ENCODE measurements around the gene FILIP1.

Gene FILIP1

DNA sequence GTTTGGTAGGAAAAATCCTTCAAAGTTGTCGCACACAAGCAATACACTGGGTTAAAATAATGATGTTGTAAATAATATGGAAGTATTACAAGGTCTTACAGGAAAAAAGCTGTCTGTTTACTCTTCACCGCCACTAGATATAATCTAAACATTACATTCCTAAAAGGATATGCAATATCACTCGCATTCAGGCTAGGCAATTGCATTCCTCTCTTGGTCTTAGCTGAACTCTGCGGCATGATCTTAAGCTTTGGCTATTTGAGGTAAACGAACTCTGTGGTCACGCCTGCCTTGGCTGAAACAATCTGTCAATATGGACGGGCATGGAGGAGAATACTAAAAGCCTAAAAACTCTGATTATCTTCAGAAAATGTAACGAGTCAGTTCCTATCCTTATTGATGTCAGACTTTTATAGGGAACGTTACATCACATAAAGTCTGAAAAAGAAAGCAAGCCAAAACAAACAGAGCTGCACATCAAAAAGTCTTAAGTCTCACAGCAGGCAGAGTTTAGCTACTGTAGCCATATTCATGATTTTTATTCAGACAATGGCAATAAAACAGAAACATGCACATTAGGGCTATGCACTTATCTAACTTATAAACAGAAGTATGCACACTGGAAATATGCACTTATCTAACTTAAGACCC lies 30.8 kb upstream of the FILIP1 start:
- H3K9ac ChIP-seq (ENCODE audit: low read depth in 1 of 2, low read length in 2 of 2), result no peak overlapping the region
- no peak overlapping the region for H3K27ac ChIP-seq (ENCODE audit: low read depth, low read length)
- peak overlapping the region in 1 of 2 donors; percentile 16 for H3K4me3 ChIP-seq (ENCODE audit: low read depth in 1 of 2, low read length in 2 of 2)
- no peaks in the 10 kb centered on the region for H3K27me3 ChIP-seq (ENCODE audit: control insufficient read depth in 1 of 2, insufficient read depth in 2 of 2, low read length in 2 of 2)
- H3K9me3 ChIP-seq (ENCODE audit: control insufficient read depth in 1 of 2, low read length in 2 of 2), result no peaks in the 10 kb centered on the region
- no peaks in the 10 kb centered on the region for H3K4me1 ChIP-seq (ENCODE audit: control insufficient read depth in 1 of 2, insufficient read depth in 2 of 2, low read length in 2 of 2)
- H3K36me3 ChIP-seq (ENCODE audit: control insufficient read depth in 1 of 2, insufficient read depth in 2 of 2, low read length in 2 of 2), result no peaks in the 10 kb centered on the region

DNA sequence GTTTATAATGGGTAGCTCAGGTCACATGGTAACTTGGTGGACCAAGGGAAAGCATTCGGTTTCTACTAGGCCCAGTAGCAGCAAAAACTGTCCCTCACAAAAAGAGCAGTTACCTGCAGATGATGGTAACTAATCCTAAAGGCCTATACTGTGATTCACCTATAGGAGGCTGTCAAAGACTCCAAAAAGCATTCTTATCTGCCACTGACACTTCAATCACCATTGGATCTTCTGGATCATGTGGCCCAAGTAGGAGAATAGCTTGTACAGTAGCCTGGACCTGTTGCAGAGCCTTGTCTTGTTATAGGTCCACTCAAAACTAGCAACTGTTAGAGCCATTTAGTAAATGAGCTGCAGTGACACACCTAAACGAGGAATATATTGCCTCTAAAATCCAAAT lies 23.2 kb upstream of the FILIP1 start:
- H3K4me1 ChIP-seq (ENCODE audit: control insufficient read depth in 1 of 2, insufficient read depth in 2 of 2, low read length in 2 of 2), result no peaks in the 10 kb centered on the region
- no peak overlapping the region for H3K4me3 ChIP-seq (ENCODE audit: low read depth in 1 of 2, low read length in 2 of 2)
- H3K36me3 ChIP-seq (ENCODE audit: control insufficient read depth in 1 of 2, insufficient read depth in 2 of 2, low read length in 2 of 2), result no peaks in the 10 kb centered on the region
- H3K27me3 ChIP-seq (ENCODE audit: control insufficient read depth in 1 of 2, insufficient read depth in 2 of 2, low read length in 2 of 2), result no peaks in the 10 kb centered on the region
- H3K27ac ChIP-seq (ENCODE audit: low read depth, low read length), result no peak overlapping the region
- H3K9me3 ChIP-seq (ENCODE audit: control insufficient read depth in 1 of 2, low read length in 2 of 2), result no peaks in the 10 kb centered on the region
- H3K9ac ChIP-seq (ENCODE audit: low read depth in 1 of 2, low read length in 2 of 2), result no peak overlapping the region

DNA sequence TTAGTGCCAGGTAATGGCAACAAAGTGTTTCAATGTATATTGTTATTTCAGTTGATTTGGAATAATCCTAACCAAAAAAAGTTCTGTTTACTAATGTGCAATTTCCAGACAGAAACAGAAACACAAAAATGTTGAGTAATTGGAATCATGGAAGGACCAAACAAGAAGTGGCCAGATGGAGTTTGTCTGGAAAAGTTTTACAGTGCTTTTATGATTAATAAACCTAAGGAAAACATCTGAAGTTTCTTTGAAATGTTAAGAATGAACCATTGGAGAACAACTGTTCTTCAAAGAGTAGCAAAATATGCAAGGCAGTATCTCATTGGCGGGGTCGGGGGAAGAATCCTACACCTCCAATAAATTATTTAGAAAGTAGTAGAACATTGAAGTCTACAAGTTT lies 19.0 kb upstream of the FILIP1 start:
- Histone ChIP-seq H3K4me1 (ENCODE audit: control insufficient read depth in 1 of 2, insufficient read depth in 2 of 2, low read length in 2 of 2) (no peaks in the 10 kb centered on the region), H3K27ac (ENCODE audit: low read depth, low read length) (no peak overlapping the region), H3K9me3 (ENCODE audit: control insufficient read depth in 1 of 2, low read length in 2 of 2) (no peaks in the 10 kb centered on the region), H3K9ac (ENCODE audit: low read depth in 1 of 2, low read length in 2 of 2) (no peak overlapping the region), H3K4me3 (ENCODE audit: low read depth in 1 of 2, low read length in 2 of 2) (no peak overlapping the region), H3K27me3 (ENCODE audit: control insufficient read depth in 1 of 2, insufficient read depth in 2 of 2, low read length in 2 of 2) (no peaks in the 10 kb centered on the region), H3K36me3 (ENCODE audit: control insufficient read depth in 1 of 2, insufficient read depth in 2 of 2, low read length in 2 of 2) (no peaks in the 10 kb centered on the region)

DNA sequence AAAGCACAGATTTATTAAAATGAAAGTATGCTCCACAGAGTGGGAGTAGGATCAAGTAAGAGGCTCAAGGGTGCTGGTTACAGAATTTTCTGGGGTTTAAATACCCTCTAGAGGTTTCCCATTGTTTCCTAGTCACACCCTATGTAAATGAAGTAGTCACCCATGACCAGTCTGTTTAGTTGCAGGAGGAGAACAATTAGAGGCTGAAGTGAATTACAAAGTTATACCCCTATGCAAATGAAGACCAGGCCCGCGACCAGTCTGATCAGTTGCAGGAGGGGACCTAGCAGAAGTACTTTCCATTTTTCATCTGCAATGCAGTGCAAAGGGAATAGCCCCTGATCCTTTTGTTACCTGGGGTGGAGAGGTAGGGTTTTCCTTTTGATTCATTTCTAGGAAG lies 11.8 kb upstream of the FILIP1 start:
- H3K4me1 ChIP-seq (ENCODE audit: control insufficient read depth in 1 of 2, insufficient read depth in 2 of 2, low read length in 2 of 2), result no peaks in the 10 kb centered on the region
- no peak overlapping the region for H3K4me3 ChIP-seq (ENCODE audit: low read depth in 1 of 2, low read length in 2 of 2)
- H3K27ac ChIP-seq (ENCODE audit: low read depth, low read length), result no peak overlapping the region
- no peaks in the 10 kb centered on the region for H3K27me3 ChIP-seq (ENCODE audit: control insufficient read depth in 1 of 2, insufficient read depth in 2 of 2, low read length in 2 of 2)
- H3K9me3 ChIP-seq (ENCODE audit: control insufficient read depth in 1 of 2, low read length in 2 of 2), result no peaks in the 10 kb centered on the region
- no peak overlapping the region for H3K9ac ChIP-seq (ENCODE audit: low read depth in 1 of 2, low read length in 2 of 2)
- H3K36me3 ChIP-seq (ENCODE audit: control insufficient read depth in 1 of 2, insufficient read depth in 2 of 2, low read length in 2 of 2), result no peaks in the 10 kb centered on the region

DNA sequence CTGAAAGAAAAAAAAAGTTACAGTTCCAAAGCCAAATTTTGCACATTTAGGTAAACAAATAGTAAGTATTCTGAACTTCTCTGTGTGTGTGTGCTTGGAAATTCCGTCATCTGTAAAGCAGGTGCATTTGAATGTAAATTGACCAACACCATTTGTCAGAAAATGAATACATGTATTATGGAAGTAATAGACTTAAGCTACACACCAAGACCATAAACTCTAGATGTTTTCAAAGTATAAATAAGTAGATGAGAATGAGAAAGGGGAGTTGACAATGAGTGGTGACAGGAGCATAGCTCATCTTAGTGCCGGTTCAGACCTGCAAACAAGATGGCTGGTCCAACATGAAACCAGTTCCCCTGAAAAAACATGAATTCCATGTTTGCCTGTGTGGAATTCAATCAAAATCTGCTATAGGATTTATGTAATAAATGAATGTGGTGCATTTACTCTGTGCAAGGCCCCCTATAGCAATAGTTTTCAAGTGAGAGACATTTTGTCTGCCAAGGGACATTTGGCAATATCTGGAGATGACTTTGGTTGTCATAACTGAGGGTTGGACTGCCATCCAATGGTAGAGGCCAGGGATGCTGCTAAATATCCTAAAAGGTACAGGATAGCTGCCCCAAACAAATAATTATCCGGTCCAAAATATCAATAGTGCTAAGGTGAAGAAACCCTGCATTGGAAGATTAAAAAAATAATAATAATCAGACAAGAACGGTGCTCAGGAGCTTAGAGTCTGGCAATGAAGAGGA lies 11.0 kb upstream of the FILIP1 start:
- no peaks in the 10 kb centered on the region for H3K9me3 ChIP-seq (ENCODE audit: control insufficient read depth in 1 of 2, low read length in 2 of 2)
- no peaks in the 10 kb centered on the region for H3K27me3 ChIP-seq (ENCODE audit: control insufficient read depth in 1 of 2, insufficient read depth in 2 of 2, low read length in 2 of 2)
- no peaks in the 10 kb centered on the region for H3K4me1 ChIP-seq (ENCODE audit: control insufficient read depth in 1 of 2, insufficient read depth in 2 of 2, low read length in 2 of 2)
- no peak overlapping the region for H3K4me3 ChIP-seq (ENCODE audit: low read depth in 1 of 2, low read length in 2 of 2)
- no peaks in the 10 kb centered on the region for H3K36me3 ChIP-seq (ENCODE audit: control insufficient read depth in 1 of 2, insufficient read depth in 2 of 2, low read length in 2 of 2)
- no peak overlapping the region for H3K9ac ChIP-seq (ENCODE audit: low read depth in 1 of 2, low read length in 2 of 2)
- H3K27ac ChIP-seq (ENCODE audit: low read depth, low read length), result no peak overlapping the region

DNA sequence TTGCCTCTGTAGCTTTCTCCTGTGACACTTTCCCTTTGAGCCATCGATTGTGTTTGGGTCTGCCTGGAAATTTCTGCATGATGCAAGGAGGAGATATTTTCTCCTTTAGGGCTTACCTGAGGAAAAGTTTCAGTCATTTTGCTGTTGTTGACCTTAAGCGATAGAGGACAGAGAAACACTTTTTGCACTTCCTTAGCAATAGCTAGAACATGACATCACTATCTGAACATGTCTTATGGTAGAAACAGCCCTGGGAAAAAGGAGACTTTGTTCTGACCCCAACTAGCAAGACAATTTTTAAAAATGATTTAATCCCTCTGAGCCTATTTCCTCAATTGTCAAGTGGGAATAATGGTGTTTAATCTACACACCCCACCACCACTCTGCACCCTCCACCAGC lies 9.7 kb upstream of the FILIP1 start:
- Histone ChIP-seq H3K27me3 (ENCODE audit: control insufficient read depth in 1 of 2, insufficient read depth in 2 of 2, low read length in 2 of 2) (no peaks in the 10 kb centered on the region), H3K9ac (ENCODE audit: low read depth in 1 of 2, low read length in 2 of 2) (no peak overlapping the region), H3K4me1 (ENCODE audit: control insufficient read depth in 1 of 2, insufficient read depth in 2 of 2, low read length in 2 of 2) (no peaks in the 10 kb centered on the region), H3K36me3 (ENCODE audit: control insufficient read depth in 1 of 2, insufficient read depth in 2 of 2, low read length in 2 of 2) (no peaks in the 10 kb centered on the region), H3K9me3 (ENCODE audit: control insufficient read depth in 1 of 2, low read length in 2 of 2) (no peaks in the 10 kb centered on the region), H3K27ac (ENCODE audit: low read depth, low read length) (no peak overlapping the region), H3K4me3 (ENCODE audit: low read depth in 1 of 2, low read length in 2 of 2) (no peak overlapping the region)

DNA sequence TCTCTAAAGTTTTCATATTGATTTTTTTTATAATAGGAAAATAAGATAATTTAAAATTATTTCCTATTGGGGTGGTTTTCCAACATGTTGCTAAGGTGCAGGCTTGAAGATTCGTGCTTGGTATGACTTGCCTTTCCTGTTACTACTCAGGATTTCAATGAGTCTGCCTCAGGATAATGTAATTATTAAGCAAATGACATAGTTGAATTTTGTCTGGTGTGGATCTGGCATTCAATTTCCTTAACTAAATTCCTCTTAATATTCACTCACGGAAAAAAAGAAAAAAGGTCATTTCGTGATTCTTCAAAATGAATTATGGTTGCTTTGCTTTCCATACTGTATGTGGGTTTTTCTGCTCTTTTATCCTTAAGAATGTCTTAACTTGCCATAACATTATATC lies 9.3 kb upstream of the FILIP1 start:
- Histone ChIP-seq H3K27ac (ENCODE audit: low read depth, low read length) (no peak overlapping the region), H3K9me3 (ENCODE audit: control insufficient read depth in 1 of 2, low read length in 2 of 2) (no peaks in the 10 kb centered on the region), H3K27me3 (ENCODE audit: control insufficient read depth in 1 of 2, insufficient read depth in 2 of 2, low read length in 2 of 2) (no peaks in the 10 kb centered on the region), H3K4me3 (ENCODE audit: low read depth in 1 of 2, low read length in 2 of 2) (no peak overlapping the region), H3K36me3 (ENCODE audit: control insufficient read depth in 1 of 2, insufficient read depth in 2 of 2, low read length in 2 of 2) (no peaks in the 10 kb centered on the region), H3K4me1 (ENCODE audit: control insufficient read depth in 1 of 2, insufficient read depth in 2 of 2, low read length in 2 of 2) (no peaks in the 10 kb centered on the region), H3K9ac (ENCODE audit: low read depth in 1 of 2, low read length in 2 of 2) (no peak overlapping the region)

DNA sequence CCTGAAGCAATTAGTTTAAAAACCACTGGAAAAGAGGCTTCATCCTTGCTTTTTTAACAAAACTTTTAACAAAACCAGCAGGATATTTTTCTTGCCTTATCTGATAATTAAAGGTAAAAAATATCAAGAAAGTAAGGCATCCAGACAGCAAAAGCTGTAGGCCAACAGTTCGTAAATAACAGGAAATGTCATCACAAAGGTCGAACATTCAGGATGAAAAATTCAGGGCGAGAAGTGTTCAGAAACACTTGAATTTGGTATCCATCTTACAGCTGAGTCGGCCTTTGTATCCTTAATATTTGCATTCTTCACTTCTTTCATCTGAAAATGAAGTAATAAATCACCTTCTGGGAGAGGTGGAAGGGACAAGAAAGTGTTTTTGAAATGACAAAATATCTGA lies 8.2 kb upstream of the FILIP1 start:
- Histone ChIP-seq H3K9me3 (ENCODE audit: control insufficient read depth in 1 of 2, low read length in 2 of 2) (no peaks in the 10 kb centered on the region), H3K36me3 (ENCODE audit: control insufficient read depth in 1 of 2, insufficient read depth in 2 of 2, low read length in 2 of 2) (no peaks in the 10 kb centered on the region), H3K4me1 (ENCODE audit: control insufficient read depth in 1 of 2, insufficient read depth in 2 of 2, low read length in 2 of 2) (no peaks in the 10 kb centered on the region), H3K27me3 (ENCODE audit: control insufficient read depth in 1 of 2, insufficient read depth in 2 of 2, low read length in 2 of 2) (no peaks in the 10 kb centered on the region), H3K4me3 (ENCODE audit: low read depth in 1 of 2, low read length in 2 of 2) (no peak overlapping the region), H3K9ac (ENCODE audit: low read depth in 1 of 2, low read length in 2 of 2) (no peak overlapping the region), H3K27ac (ENCODE audit: low read depth, low read length) (no peak overlapping the region)

DNA sequence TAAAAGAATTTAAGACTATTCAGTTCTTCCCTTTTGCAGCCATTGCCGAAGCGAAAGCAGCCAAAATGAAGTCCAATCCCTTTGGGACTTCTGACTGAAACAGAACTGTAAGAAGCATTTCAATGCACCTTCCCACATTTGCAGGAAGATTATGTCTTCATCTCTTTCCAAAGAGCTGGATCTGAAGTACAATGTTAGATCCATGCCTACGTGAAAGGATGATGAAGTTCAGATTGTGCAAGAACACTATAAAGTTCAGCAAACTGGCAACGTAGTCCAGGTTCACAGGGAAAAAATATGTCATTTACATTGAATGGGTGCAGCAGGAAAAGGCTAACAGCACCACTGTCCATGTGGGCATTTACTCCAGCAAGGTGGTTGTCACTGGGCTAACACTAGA lies 6.0 kb upstream of the FILIP1 start:
- Histone ChIP-seq H3K27ac (ENCODE audit: low read depth, low read length) (no peak overlapping the region), H3K9ac (ENCODE audit: low read depth in 1 of 2, low read length in 2 of 2) (no peak overlapping the region), H3K27me3 (ENCODE audit: control insufficient read depth in 1 of 2, insufficient read depth in 2 of 2, low read length in 2 of 2) (no peaks in the 10 kb centered on the region), H3K9me3 (ENCODE audit: control insufficient read depth in 1 of 2, low read length in 2 of 2) (no peaks in the 10 kb centered on the region), H3K4me1 (ENCODE audit: control insufficient read depth in 1 of 2, insufficient read depth in 2 of 2, low read length in 2 of 2) (no peaks in the 10 kb centered on the region), H3K36me3 (ENCODE audit: control insufficient read depth in 1 of 2, insufficient read depth in 2 of 2, low read length in 2 of 2) (no peaks in the 10 kb centered on the region), H3K4me3 (ENCODE audit: low read depth in 1 of 2, low read length in 2 of 2) (no peak overlapping the region)

DNA sequence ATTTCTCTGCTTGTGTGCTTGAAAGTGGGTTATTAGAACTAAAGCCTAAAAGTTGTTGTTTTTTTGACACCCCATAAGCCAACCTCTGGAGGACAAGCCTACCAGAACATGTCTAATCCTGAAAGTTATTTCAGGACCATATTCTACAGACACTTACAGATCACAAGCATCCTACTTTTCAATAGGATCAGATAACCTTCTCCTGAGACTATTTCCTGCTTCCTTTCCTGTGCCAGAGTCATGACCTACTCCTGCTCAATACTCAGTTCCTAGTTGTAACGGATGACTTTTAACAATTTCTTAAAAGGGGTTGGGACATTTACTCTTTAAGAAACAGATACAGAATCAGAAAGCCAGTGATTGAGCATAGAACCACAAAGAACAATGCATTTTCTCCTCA lies 5.3 kb upstream of the FILIP1 start:
- no peaks in the 10 kb centered on the region for H3K27me3 ChIP-seq (ENCODE audit: control insufficient read depth in 1 of 2, insufficient read depth in 2 of 2, low read length in 2 of 2)
- H3K4me1 ChIP-seq (ENCODE audit: control insufficient read depth in 1 of 2, insufficient read depth in 2 of 2, low read length in 2 of 2), result no peaks in the 10 kb centered on the region
- H3K9me3 ChIP-seq (ENCODE audit: control insufficient read depth in 1 of 2, low read length in 2 of 2), result no peaks in the 10 kb centered on the region
- no peaks in the 10 kb centered on the region for H3K36me3 ChIP-seq (ENCODE audit: control insufficient read depth in 1 of 2, insufficient read depth in 2 of 2, low read length in 2 of 2)
- no peak overlapping the region for H3K4me3 ChIP-seq (ENCODE audit: low read depth in 1 of 2, low read length in 2 of 2)
- no peak overlapping the region for H3K9ac ChIP-seq (ENCODE audit: low read depth in 1 of 2, low read length in 2 of 2)
- H3K27ac ChIP-seq (ENCODE audit: low read depth, low read length), result no peak overlapping the region
